HepG2 (cell line): ENCODE measurements around the gene DLX5. TPM values are rescaled to one million over a fixed set of nuclear protein-coding genes. Genes with fewer than 3 reads are reported as not detected.

Experiments
- ATM ChIP-seq: fragments of 450-650 bp; IDR thresholded peaks from 2 replicates; pipeline ENCODE4 v1.7.1; 2017; ENCODE audit warnings: mild to moderate bottlenecking, borderline replicate concordance
- BRD4 ChIP-seq: sonication (generic); formaldehyde crosslinking; IDR thresholded peaks from 2 replicates; pipeline ENCODE4 v1.4.0; 2020; ENCODE audit warnings: missing genetic modification reagents
- E2F2 ChIP-seq: sonication (generic); formaldehyde crosslinking; IDR thresholded peaks from 2 replicates; pipeline ENCODE4 v1.4.0; 2020; ENCODE audit warnings: missing genetic modification reagents, borderline replicate concordance
- E2F5 ChIP-seq: sonication (generic); formaldehyde crosslinking; conservative IDR thresholded peaks from 2 replicates; pipeline ENCODE4 v1.4.0; 2020; ENCODE audit warnings: missing genetic modification reagents
- ELK4 ChIP-seq: sonication (generic); formaldehyde crosslinking; IDR thresholded peaks from 2 replicates; pipeline ENCODE4 v1.9.0; 2021; ENCODE audit warnings: missing genetic modification reagents, borderline replicate concordance
- GPBP1L1 ChIP-seq: sonication (generic); formaldehyde crosslinking; IDR thresholded peaks from 2 replicates; pipeline ENCODE4 v1.5.0; 2020; ENCODE audit warnings: mild to moderate bottlenecking, missing genetic modification reagents
- HNRNPH1 ChIP-seq: fragments of 200-400 bp; formaldehyde crosslinking; optimal IDR thresholded peaks from 2 replicates; pipeline ENCODE3; 2017; ENCODE audit warnings: mild to moderate bottlenecking, low read depth, low read length
- KLF12 ChIP-seq: sonication (generic); formaldehyde crosslinking; IDR thresholded peaks from 2 replicates; pipeline ENCODE4 v1.4.0; 2020; ENCODE audit warnings: missing genetic modification reagents, borderline replicate concordance
- MAFK ChIP-seq, 2 experiments: IDR thresholded peaks in 1 of 2; conservative IDR thresholded peaks in 1 of 2; 2 replicates each; pipeline ENCODE4 v1.6.1; 2011; ENCODE audit warnings: improper control_type of control experiment in 2 of 2, low read length in 2 of 2
- MIER3 ChIP-seq: IDR thresholded peaks from 2 replicates; pipeline ENCODE4 v1.6.1; 2016; ENCODE audit warnings: missing compliant biosample characterization, borderline replicate concordance
- MXD1 ChIP-seq: sonication (generic); formaldehyde crosslinking; IDR thresholded peaks from 2 replicates; pipeline ENCODE4 v1.4.0; 2020; ENCODE audit warnings: mild to moderate bottlenecking, missing genetic modification reagents
- MXD3 ChIP-seq: IDR thresholded peaks from 2 replicates; pipeline ENCODE4 v1.6.1; 2016; ENCODE audit warnings: mild to moderate bottlenecking, missing biosample characterization, missing genetic modification reagents
- MYC ChIP-seq: sonication (generic); formaldehyde crosslinking; IDR thresholded peaks from 2 replicates; pipeline ENCODE4 v1.9.0; 2021; ENCODE audit warnings: missing genetic modification reagents, borderline replicate concordance
- POGZ ChIP-seq: sonication (generic); formaldehyde crosslinking; IDR thresholded peaks from 2 replicates; pipeline ENCODE4 v1.4.0; 2020; ENCODE audit warnings: mild to moderate bottlenecking, missing genetic modification reagents
- RNF219 ChIP-seq: sonication (generic); formaldehyde crosslinking; IDR thresholded peaks from 2 replicates; pipeline ENCODE4 v1.5.0; 2020; ENCODE audit warnings: mild to moderate bottlenecking, missing genetic modification reagents
- SNAI1 ChIP-seq: sonication (generic); formaldehyde crosslinking; IDR thresholded peaks from 2 replicates; pipeline ENCODE4 v1.5.0; 2020; ENCODE audit warnings: mild to moderate bottlenecking, missing genetic modification reagents, borderline replicate concordance
- SP2 ChIP-seq: sonication (generic); formaldehyde crosslinking; IDR thresholded peaks from 2 replicates; pipeline ENCODE4 v1.5.1; 2020; ENCODE audit warnings: mild to moderate bottlenecking, missing genetic modification reagents
- TAF15 ChIP-seq: fragments of 200-400 bp; formaldehyde crosslinking; IDR thresholded peaks from one replicate; pipeline ENCODE4 v1.6.1; 2018; ENCODE audit warnings: mild to moderate bottlenecking, low read depth, low read length; ENCODE audit not compliant: poor library complexity, severe bottlenecking
- ZFP41 ChIP-seq: sonication (generic); formaldehyde crosslinking; IDR thresholded peaks from 2 replicates; pipeline ENCODE4 v1.4.0; 2020; ENCODE audit warnings: mild to moderate bottlenecking, missing genetic modification reagents, borderline replicate concordance
- ZNF556 ChIP-seq: sonication (generic); formaldehyde crosslinking; IDR thresholded peaks from 2 replicates; pipeline ENCODE4 v1.4.0; 2020; ENCODE audit warnings: mild to moderate bottlenecking, missing genetic modification reagents, borderline replicate concordance
- ZNF737 ChIP-seq: sonication (generic); formaldehyde crosslinking; IDR thresholded peaks from 2 replicates; pipeline ENCODE4 v1.5.0; 2020; ENCODE audit warnings: missing genetic modification reagents, mild to moderate bottlenecking, borderline replicate concordance
- polyA plus RNA-seq, 8 experiments: library from polyadenylated mRNA; depleted of rRNA in 3 of 8; stranded (reverse) in 7 of 8; unstranded in 1 of 8; fragments of >200 nt; fragmentation: Illumina TruSeq in 4 of 8; extraction: Trizol in 4 of 8; gene quantifications; 2 replicates each; pipeline versions ENCODE4 v1.2.1 to v1.2.3, GENCODE V29; 2011 to 2016; ENCODE audit warnings: low read depth in 4 of 8, missing spikeins in 1 of 8, mixed read lengths in 1 of 8; ENCODE audit not compliant: insufficient read depth in 1 of 8
- total RNA-seq, 5 experiments: library from RNA; depleted of rRNA; stranded (reverse); fragments of >200 nt; fragmentation: Illumina TruSeq; extraction: Trizol; gene quantifications; 2 replicates each; pipeline ENCODE4 v1.2.3, GENCODE V29; 2016; ENCODE audit warnings: low read depth in 1 of 5

DLX5 gene
- total and polyA plus RNA-seq, 2 of the 13 experiments (the other 11 are each of a cell fraction or from before 2014, with no cell fraction given), result not detected

GRCh38 chr7:97006055-97006815, 18.4 kb downstream of the DLX5 start (continued):
- no peak for TF ChIP-seq ATM
- 0 out of 2 replicates have a peak, but pooled peaks have one; percentile 1 for TF ChIP-seq ZNF556 (CRISPR knock-in tag)
- TF ChIP-seq MYC (CRISPR knock-in tag), result no peak; the same call in 1 of the 2 replicates
- no peak for TF ChIP-seq RNF219 (CRISPR knock-in tag)
- TF ChIP-seq MXD3 (CRISPR knock-in tag), result 0 out of 2 replicates have a peak, but pooled peaks have one; percentile 38
- TF ChIP-seq MIER3 (CRISPR knock-in tag), result no peak
- TF ChIP-seq SNAI1, result no peak
- TF ChIP-seq MAFK (conservative IDR thresholded peaks at IDR 0.05 in 1 of 2, IDR thresholded peaks at IDR 0.05 in 1 of 2; ENCODE audit: low read length in 2 of 2), result no peak
- TF ChIP-seq POGZ (CRISPR knock-in tag), result no peak; the same call in 1 of the 2 replicates
- TF ChIP-seq KLF12 (CRISPR knock-in tag), result no peak
- TF ChIP-seq MXD1 (CRISPR knock-in tag), result 0 out of 2 replicates have a peak, but pooled peaks have one; percentile 43
- TF ChIP-seq TAF15, result no peak
- TF ChIP-seq BRD4 (CRISPR knock-in tag), result no peak
- TF ChIP-seq E2F2 (CRISPR knock-in tag), result no peak
- TF ChIP-seq ZNF737 (CRISPR knock-in tag), result no peak
- no peak; the same call in 1 of the 2 replicates for TF ChIP-seq E2F5 (CRISPR knock-in tag)
- TF ChIP-seq ZFP41 (CRISPR knock-in tag), result no peak
- TF ChIP-seq HNRNPH1, result no peak
- no peak for TF ChIP-seq GPBP1L1 (CRISPR knock-in tag)
- no peak for TF ChIP-seq SP2
- no peak for TF ChIP-seq ELK4 (CRISPR knock-in tag)
